Panc1 (cell line): Measurements from ENCODE around the gene SLC6A6. TPM values are rescaled to one million over a fixed set of nuclear protein-coding genes. Genes with fewer than 3 reads are reported as not detected.

Source experiments
- ATAC-seq: fragments of 200-7000 bp; cut with Tn5 transposase; 2 replicates; pipeline ENCODE4 v1.9.1; 2020; ENCODE audit warnings: mild to moderate bottlenecking, moderate library complexity
- BruUV-seq: library from RNA; stranded (reverse); fragments of 400-500 nt; replicated peaks from 2 replicates; lab custom pipeline; 2021; lab: Mats Ljungman, UMichigan
- CTCF ChIA-PET: fragments of 300-600 bp; sonication (Branson Sonifier 250); formaldehyde crosslinking; loops from one replicate; lab custom pipeline; 2022; ENCODE audit warnings: antibody characterized with exemption; lab: Charles Lee
- POLR2A ChIA-PET: fragments of 300-600 bp; sonication (Branson Sonifier 250); formaldehyde crosslinking; loops from one replicate; lab custom pipeline; 2022; ENCODE audit warnings: antibody characterized with exemption; lab: Charles Lee
- DNase-seq: peaks from one replicate; pipeline ENCODE4 v3.0.0-alpha.2; 2010; ENCODE audit warnings: low read depth, low spot score
- H3K27ac ChIP-seq: 2 replicates; pipeline ENCODE4 v1.5.1; 2011; ENCODE audit warnings: mild to moderate bottlenecking, low read length, inconsistent platforms
- H3K27me3 ChIP-seq: fragments of 200-500 bp; sonication (Bioruptor generic); 2 replicates; pipeline ENCODE4 v1.6.0; 2014; ENCODE audit warnings: low read length, inconsistent platforms; ENCODE audit not compliant: control insufficient read depth, insufficient read depth
- H3K36me3 ChIP-seq: fragments of 200-500 bp; sonication (Bioruptor generic); 2 replicates; pipeline ENCODE4 v1.5.1; 2014; ENCODE audit warnings: inconsistent platforms, mild to moderate bottlenecking, low read length, moderate library complexity; ENCODE audit not compliant: control insufficient read depth, insufficient read depth
- H3K4me1 ChIP-seq: 2 replicates; pipeline ENCODE4 v1.5.1; 2011; ENCODE audit warnings: inconsistent platforms, mild to moderate bottlenecking, low read length, moderate library complexity; ENCODE audit not compliant: control insufficient read depth, insufficient read depth
- H3K4me3 ChIP-seq, 2 experiments: 2 replicates each; pipeline ENCODE4 v1.5.1; 2011 to 2012; ENCODE audit warnings: low read depth in 2 of 2, low read length in 2 of 2, mild to moderate bottlenecking in 2 of 2, inconsistent platforms in 1 of 2, moderate library complexity in 1 of 2
- H3K9me3 ChIP-seq: fragments of 200-500 bp; sonication (Bioruptor generic); 2 replicates; pipeline ENCODE4 v1.5.1; 2014; ENCODE audit warnings: low read depth, mild to moderate bottlenecking, inconsistent platforms, low read length, moderate library complexity; ENCODE audit not compliant: control insufficient read depth, insufficient read depth
- POLR2AphosphoS5 ChIP-seq: IDR thresholded peaks from 2 replicates; pipeline ENCODE4 v1.6.1; 2012; ENCODE audit warnings: mild to moderate bottlenecking, low read depth, low read length, moderate library complexity
- SIN3A ChIP-seq: IDR thresholded peaks from 2 replicates; pipeline ENCODE4 v1.6.1; 2012; ENCODE audit warnings: low read depth, mild to moderate bottlenecking, low read length, moderate library complexity, borderline replicate concordance; ENCODE audit not compliant: insufficient read depth
- TCF7L2 ChIP-seq: IDR thresholded peaks from 2 replicates; pipeline ENCODE4 v1.6.1; 2011; ENCODE audit warnings: mild to moderate bottlenecking, low read depth, low read length, inconsistent platforms
- in situ Hi-C: cut with HindIII; loops from 2 replicates; pipeline ENCODE4 v1.10.0; 2016; ENCODE audit warnings: low sequenced_read_pairs, low pct_unique_long_range_greater_than_20kb
- intact Hi-C: fragments of 100-400 bp; cut with micrococcal nuclease; formaldehyde crosslinking; loops from one replicate; pipeline ENCODE4 v1.10.0; 2022; ENCODE audit not compliant: unreplicated experiment
- total RNA-seq: library from RNA; stranded (reverse); gene quantifications from one replicate; pipeline ENCODE4 v1.2.1, GENCODE V29; 2021; ENCODE audit not compliant: unreplicated experiment
- TF ChIP-seq, protein P1 (sequence below): fragments of 450-650 bp; IDR thresholded peaks from 2 replicates; pipeline ENCODE4 v1.5.1; 2017; ENCODE audit warnings: mild to moderate bottlenecking
- TF ChIP-seq, protein P2 (sequence below), 2 experiments: IDR thresholded peaks; 2 replicates each; pipeline ENCODE4 v1.6.1; 2011 to 2012; ENCODE audit warnings: low read depth in 2 of 2, control low read depth in 1 of 2, low read length in 1 of 2, mild to moderate bottlenecking in 1 of 2, moderate library complexity in 1 of 2; ENCODE audit not compliant: insufficient read depth in 1 of 2

The SLC6A6 gene
- total RNA-seq, 1 experiment from 2014 or later = 61.0 TPM

DNA sequence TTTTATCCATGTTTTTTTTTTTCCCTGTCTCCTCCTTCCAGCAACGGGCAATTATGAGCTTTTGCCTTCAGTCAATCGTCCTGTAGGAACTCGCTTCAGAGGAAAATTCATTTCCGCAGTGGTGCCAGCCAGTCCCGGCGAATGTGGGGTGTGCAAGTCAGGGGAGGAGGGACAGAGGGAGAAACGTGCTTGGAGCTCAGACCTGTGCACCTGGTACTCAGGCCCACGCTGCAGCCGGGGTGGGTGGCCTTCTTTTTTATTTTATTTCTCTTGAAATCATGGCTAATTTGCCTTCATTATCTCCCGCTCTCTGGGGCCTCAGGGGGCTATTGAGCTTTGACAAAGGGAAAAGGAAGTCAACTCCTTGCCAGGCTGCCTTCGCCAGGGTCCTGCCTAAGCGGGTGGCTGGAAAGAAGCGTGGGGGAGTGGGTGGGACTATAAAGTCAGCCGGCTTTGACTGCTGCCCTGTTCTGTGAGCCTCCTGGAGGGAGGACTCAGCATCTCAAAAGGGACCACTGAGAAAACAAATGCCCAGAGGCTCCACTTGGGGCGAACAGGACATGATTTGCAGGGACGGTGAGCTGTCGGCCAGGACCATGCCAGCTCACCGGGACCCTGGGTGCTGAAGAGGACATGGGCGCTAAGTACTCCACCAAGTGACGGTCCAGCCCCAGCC, 132.2 kb downstream of the SLC6A6 start:
- H3K36me3 ChIP-seq = no peaks in the 10 kb centered on the region
- H3K4me3 ChIP-seq = no peak overlapping the region
- H3K27ac ChIP-seq = no peak overlapping the region
- ChIA-PET POLR2A (no interaction called here), CTCF (interaction anchor here (0.5 to 0.7 kb wide), 2 partner anchors 25 to 39 kb away, joined by 4 to 10 read pairs; no protein-coding TSS in a partner anchor)
- intact Hi-C loops = no loop called here
- H3K27me3 ChIP-seq = no peaks in the 10 kb centered on the region
- no peak for ATAC-seq
- no TSS peak for BruUV-seq
- DNase-seq = no peak
- no peaks in the 10 kb centered on the region for H3K9me3 ChIP-seq
- no peak for TF ChIP-seq POLR2AphosphoS5
- TF ChIP-seq, protein P1, sequence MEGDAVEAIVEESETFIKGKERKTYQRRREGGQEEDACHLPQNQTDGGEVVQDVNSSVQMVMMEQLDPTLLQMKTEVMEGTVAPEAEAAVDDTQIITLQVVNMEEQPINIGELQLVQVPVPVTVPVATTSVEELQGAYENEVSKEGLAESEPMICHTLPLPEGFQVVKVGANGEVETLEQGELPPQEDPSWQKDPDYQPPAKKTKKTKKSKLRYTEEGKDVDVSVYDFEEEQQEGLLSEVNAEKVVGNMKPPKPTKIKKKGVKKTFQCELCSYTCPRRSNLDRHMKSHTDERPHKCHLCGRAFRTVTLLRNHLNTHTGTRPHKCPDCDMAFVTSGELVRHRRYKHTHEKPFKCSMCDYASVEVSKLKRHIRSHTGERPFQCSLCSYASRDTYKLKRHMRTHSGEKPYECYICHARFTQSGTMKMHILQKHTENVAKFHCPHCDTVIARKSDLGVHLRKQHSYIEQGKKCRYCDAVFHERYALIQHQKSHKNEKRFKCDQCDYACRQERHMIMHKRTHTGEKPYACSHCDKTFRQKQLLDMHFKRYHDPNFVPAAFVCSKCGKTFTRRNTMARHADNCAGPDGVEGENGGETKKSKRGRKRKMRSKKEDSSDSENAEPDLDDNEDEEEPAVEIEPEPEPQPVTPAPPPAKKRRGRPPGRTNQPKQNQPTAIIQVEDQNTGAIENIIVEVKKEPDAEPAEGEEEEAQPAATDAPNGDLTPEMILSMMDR = no peak
- TF ChIP-seq, protein P2, sequence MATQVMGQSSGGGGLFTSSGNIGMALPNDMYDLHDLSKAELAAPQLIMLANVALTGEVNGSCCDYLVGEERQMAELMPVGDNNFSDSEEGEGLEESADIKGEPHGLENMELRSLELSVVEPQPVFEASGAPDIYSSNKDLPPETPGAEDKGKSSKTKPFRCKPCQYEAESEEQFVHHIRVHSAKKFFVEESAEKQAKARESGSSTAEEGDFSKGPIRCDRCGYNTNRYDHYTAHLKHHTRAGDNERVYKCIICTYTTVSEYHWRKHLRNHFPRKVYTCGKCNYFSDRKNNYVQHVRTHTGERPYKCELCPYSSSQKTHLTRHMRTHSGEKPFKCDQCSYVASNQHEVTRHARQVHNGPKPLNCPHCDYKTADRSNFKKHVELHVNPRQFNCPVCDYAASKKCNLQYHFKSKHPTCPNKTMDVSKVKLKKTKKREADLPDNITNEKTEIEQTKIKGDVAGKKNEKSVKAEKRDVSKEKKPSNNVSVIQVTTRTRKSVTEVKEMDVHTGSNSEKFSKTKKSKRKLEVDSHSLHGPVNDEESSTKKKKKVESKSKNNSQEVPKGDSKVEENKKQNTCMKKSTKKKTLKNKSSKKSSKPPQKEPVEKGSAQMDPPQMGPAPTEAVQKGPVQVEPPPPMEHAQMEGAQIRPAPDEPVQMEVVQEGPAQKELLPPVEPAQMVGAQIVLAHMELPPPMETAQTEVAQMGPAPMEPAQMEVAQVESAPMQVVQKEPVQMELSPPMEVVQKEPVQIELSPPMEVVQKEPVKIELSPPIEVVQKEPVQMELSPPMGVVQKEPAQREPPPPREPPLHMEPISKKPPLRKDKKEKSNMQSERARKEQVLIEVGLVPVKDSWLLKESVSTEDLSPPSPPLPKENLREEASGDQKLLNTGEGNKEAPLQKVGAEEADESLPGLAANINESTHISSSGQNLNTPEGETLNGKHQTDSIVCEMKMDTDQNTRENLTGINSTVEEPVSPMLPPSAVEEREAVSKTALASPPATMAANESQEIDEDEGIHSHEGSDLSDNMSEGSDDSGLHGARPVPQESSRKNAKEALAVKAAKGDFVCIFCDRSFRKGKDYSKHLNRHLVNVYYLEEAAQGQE (IDR thresholded peaks at IDR 0.05; ENCODE audit: insufficient read depth in 1 of 2, low read depth in 2 of 2, low read length in 1 of 2) = no peak
- no peak for TF ChIP-seq TCF7L2
- no peak for TF ChIP-seq SIN3A
- H3K4me1 ChIP-seq = peaks cover 6% of the 10 kb centered on the region; the same call in 1 of the 2 replicates
- in situ Hi-C loops = no loop called here

DNA sequence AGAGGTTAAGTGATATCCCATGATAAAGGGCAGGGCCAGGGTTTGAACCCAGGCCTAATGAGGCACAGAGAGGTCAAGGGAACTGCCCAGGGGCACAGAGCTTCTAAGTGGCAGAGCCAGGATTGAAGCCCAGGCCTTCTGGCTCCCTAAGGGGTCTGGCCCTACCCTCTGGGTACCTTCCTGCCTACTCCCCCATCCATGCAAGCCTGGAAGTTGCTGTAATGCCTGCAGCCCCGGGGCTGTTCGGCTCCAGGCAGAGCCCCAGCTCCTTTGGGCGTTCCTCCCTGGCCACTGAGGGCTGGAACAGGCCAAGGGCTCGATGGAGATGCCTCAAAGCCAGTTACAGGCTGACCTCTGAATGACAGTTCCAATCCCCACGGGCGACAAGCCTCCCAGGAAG, 133.2 kb downstream of the SLC6A6 start:
- Histone ChIP-seq H3K4me1 (peaks cover 6% of the 10 kb centered on the region; the same call in 1 of the 2 replicates), H3K27me3 (no peaks in the 10 kb centered on the region), H3K27ac (no peak overlapping the region), H3K9me3 (no peaks in the 10 kb centered on the region), H3K4me3 (no peak overlapping the region), H3K36me3 (no peaks in the 10 kb centered on the region)
- ATAC-seq (no peak), DNase-seq (no peak)
- ChIA-PET POLR2A (no interaction called here), CTCF (no interaction called here)
- in situ Hi-C loops = no loop called here
- BruUV-seq = no TSS peak
- TF ChIP-seq TCF7L2 (no peak), POLR2AphosphoS5 (no peak), SIN3A (no peak)
- TF ChIP-seq, protein P2 (IDR thresholded peaks at IDR 0.05; ENCODE audit: insufficient read depth in 1 of 2, low read depth in 2 of 2, low read length in 1 of 2) = no peak
- TF ChIP-seq, protein P1 = no peak
- intact Hi-C loops = no loop called here
